Measurements from ENCODE around the gene SLC9A8. TPM values are rescaled to one million over a fixed set of nuclear protein-coding genes. Genes with fewer than 3 reads are reported as not detected.

Gene SLC9A8
- total and polyA plus RNA-seq, 2 of the 8 experiments (the other 6 are each of a cell fraction or from before 2014, with no cell fraction given): 3.2 to 6.2 TPM

DNA sequence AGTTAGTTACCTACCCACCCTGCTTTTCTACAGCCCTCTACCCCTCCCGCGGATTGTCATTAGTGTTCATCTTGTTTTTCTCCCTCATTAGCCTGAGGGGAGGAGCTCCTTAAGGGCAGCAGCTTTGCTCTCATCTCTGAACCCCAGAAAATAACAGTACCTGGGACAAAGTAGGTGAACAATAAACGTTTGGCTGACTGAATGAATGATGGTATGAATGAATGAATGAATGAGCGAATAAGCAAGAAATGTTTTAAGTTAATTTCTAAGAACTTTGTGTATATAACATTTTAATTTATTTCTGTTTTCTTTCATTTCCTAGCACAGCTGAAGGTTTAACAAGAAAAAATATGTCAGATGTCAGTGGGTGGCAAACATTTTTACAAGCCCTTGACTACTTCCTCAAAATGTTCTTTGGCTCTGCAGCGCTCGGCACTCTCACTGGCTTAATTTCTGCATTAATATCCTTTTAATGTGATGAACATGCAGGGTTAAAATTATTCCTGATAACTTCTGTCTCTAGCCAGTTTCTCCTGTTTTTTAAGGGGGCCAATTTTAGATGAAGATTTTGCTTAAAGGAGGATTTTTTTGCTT, 50.1 kb downstream of the SLC9A8 start (continued):
- TF ChIP-seq CTCF (IDR thresholded peaks at IDR 0.05; ENCODE audit: control extremely low read depth in 1 of 3, insufficient read depth in 1 of 3, low read depth in 1 of 3, low read length in 3 of 3) (no peak), EGR1 (IDR thresholded peaks at IDR 0.05; ENCODE audit: borderline replicate concordance, low read depth, low read length) (no peak), NANOG (IDR thresholded peaks at IDR 0.05; ENCODE audit: insufficient read depth, low read depth, low read length, poor library complexity, severe bottlenecking) (no peak), CBX8 (IDR thresholded peaks at IDR 0.05; ENCODE audit: borderline replicate concordance, low read depth, low read length) (no peak), EP300 (IDR thresholded peaks at IDR 0.05; ENCODE audit: borderline replicate concordance in 1 of 2, low read depth in 2 of 2, low read length in 2 of 2) (no peak)

All from H1 (cell line).